Activated CD8-positive, alpha-beta memory T cell treated with anti-CD3 and anti-CD28 coated beads, Interleukin-2, amount 10 ng/mL, durations not matched to agents 7 days and 5 days (primary cell): ENCODE measurements around the gene COPS3. TPM values are rescaled to one million over a fixed set of nuclear protein-coding genes. Genes with fewer than 3 reads are reported as not detected.

Experiments
- ATAC-seq: fragments of 150-1000 bp; cut with Tn5 transposase; one replicate; pipeline ENCODE4 v1.10.0; 2021; ENCODE audit warnings: moderate library complexity
- CTCF ChIA-PET: fragments of 350-600 bp; sonication (Branson Sonifier 250); formaldehyde crosslinking; loops from one replicate; lab custom pipeline; 2021; ENCODE audit warnings: antibody characterized with exemption; lab: Charles Lee
- DNase-seq: peaks from one replicate; pipeline ENCODE4 v3.0.0-alpha.2; 2020
- H3K27ac Mint-ChIP-seq: one replicate; pipeline ENCODE4 v1.8.0; 2021; ENCODE audit warnings: mild to moderate bottlenecking, mixed read lengths
- H3K27me3 Mint-ChIP-seq: one replicate; pipeline ENCODE4 v1.8.0; 2021; ENCODE audit warnings: mixed read lengths
- H3K36me3 Mint-ChIP-seq: one replicate; pipeline ENCODE4 v1.8.0; 2021; ENCODE audit warnings: mild to moderate bottlenecking, mixed read lengths
- H3K4me1 Mint-ChIP-seq: one replicate; pipeline ENCODE4 v1.8.0; 2021; ENCODE audit warnings: mixed read lengths
- H3K4me3 Mint-ChIP-seq: one replicate; pipeline ENCODE4 v1.8.0; 2021; ENCODE audit warnings: mild to moderate bottlenecking, moderate library complexity, mixed read lengths
- H3K9me3 Mint-ChIP-seq: one replicate; pipeline ENCODE4 v1.8.0; 2022; ENCODE audit warnings: low read depth, mixed read lengths
- total RNA-seq, 2 experiments: library from RNA; stranded (reverse); gene quantifications; one replicate each; pipeline ENCODE4 v1.2.3, GENCODE V29; 2021

COPS3 gene
- 100 to 1,000 TPM in 1 of 2 experiments, 10 to 100 TPM in 1; 93.9 to 125 TPM for total RNA-seq

GRCh38 chr17:17280613-17281549 lies at the start of gene COPS3:
Gene COPS3 (minus strand): TSS chr17:17281246. CDS start chr17:17281186, 60 bp downstream.
- Mint-ChIP-seq H3K4me3 (peak within 1 kb of the TSS; percentile 94), H3K4me1 (peaks cover 36% of the 10 kb centered on the region), H3K36me3 (peaks cover 2% of the 10 kb centered on the region), H3K27ac (peak within 1 kb of the TSS; percentile 93), H3K9me3 (no peaks in the 10 kb centered on the region), H3K27me3 (no peaks in the 10 kb centered on the region)
- DNase-seq (peak; percentile 99), ATAC-seq (peak; percentile 96)
- CTCF ChIA-PET, result interaction anchor here (0.6 to 2.7 kb wide), 10 partner anchors 8 to 139 kb away, joined by 3 to 24 read pairs (median 4); no protein-coding TSS in a partner anchor

GRCh38 chr17:17328251-17328650 lies 47.2 kb upstream of the COPS3 start:
- H3K4me1 Mint-ChIP-seq, result no peaks in the 10 kb centered on the region
- no peaks in the 10 kb centered on the region for H3K9me3 Mint-ChIP-seq
- DNase-seq (no peak), ATAC-seq (no peak)
- no peaks in the 10 kb centered on the region for H3K36me3 Mint-ChIP-seq
- CTCF ChIA-PET, result no interaction called here
- H3K27me3 Mint-ChIP-seq, result no peaks in the 10 kb centered on the region
- no peak overlapping the region for H3K27ac Mint-ChIP-seq
- H3K4me3 Mint-ChIP-seq, result no peak overlapping the region

DNA sequence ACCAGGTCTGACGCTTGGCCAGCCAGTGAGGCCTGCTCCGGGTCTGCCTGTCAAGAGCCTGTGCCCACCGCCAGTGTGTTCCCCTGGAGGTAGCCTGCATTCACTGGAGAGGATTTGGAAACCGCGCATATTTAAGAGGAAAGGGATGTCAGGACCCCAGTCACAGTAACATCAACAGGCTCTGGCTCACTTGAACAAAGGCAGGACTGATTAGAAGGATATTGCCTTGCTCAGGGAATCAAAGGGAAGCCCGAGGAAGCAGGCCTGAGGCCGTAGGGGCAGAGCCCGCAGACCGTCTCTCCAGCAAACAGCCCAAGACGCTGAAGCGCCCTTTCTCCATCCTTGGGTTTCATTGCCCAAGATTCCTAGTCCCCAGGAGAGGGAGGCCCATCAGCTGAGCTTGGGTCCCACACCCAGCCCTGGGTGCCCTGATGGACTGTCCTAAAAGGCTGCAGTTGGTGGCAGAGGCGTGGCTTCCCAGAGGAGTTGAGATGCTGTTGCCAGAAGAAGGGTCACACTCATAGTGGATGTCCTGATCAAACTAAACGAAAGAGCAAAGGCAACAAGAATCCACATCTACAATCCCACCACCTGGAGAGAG lies 45.3 kb upstream of the COPS3 start:
- no peak for DNase-seq
- no peaks in the 10 kb centered on the region for H3K27me3 Mint-ChIP-seq
- H3K27ac Mint-ChIP-seq, result no peak overlapping the region
- no peak overlapping the region for H3K4me3 Mint-ChIP-seq
- CTCF ChIA-PET, result no interaction called here
- H3K36me3 Mint-ChIP-seq, result no peaks in the 10 kb centered on the region
- no peak for ATAC-seq
- H3K4me1 Mint-ChIP-seq, result no peaks in the 10 kb centered on the region
- no peaks in the 10 kb centered on the region for H3K9me3 Mint-ChIP-seq

- Mint-ChIP-seq H3K4me1 (no peaks in the 10 kb centered on the region), H3K36me3 (no peaks in the 10 kb centered on the region), H3K9me3 (no peaks in the 10 kb centered on the region), H3K4me3 (no peak overlapping the region), H3K27ac (no peak overlapping the region), H3K27me3 (no peaks in the 10 kb centered on the region)
- CTCF ChIA-PET, result no interaction called here
- no peak for ATAC-seq
- no peak for DNase-seq
Measured at GRCh38 chr17:17325816-17326215, 44.8 kb upstream of the COPS3 start.

- no peaks in the 10 kb centered on the region for H3K9me3 Mint-ChIP-seq
- no peak for DNase-seq
- CTCF ChIA-PET, result no interaction called here
- H3K27ac Mint-ChIP-seq, result no peak overlapping the region
- H3K27me3 Mint-ChIP-seq, result no peaks in the 10 kb centered on the region
- H3K36me3 Mint-ChIP-seq, result no peaks in the 10 kb centered on the region
- no peaks in the 10 kb centered on the region for H3K4me1 Mint-ChIP-seq
- no peak overlapping the region for H3K4me3 Mint-ChIP-seq
- ATAC-seq, result no peak
Measured at GRCh38 chr17:17325228-17325627, 44.2 kb upstream of the COPS3 start.

- Mint-ChIP-seq H3K27ac (no peak overlapping the region), H3K4me3 (no peak overlapping the region), H3K36me3 (no peaks in the 10 kb centered on the region), H3K27me3 (no peaks in the 10 kb centered on the region), H3K4me1 (no peaks in the 10 kb centered on the region), H3K9me3 (no peaks in the 10 kb centered on the region)
- ATAC-seq (no peak), DNase-seq (no peak)
- CTCF ChIA-PET, result no interaction called here
Measured at GRCh38 chr17:17324616-17325015, 43.6 kb upstream of the COPS3 start.

DNA sequence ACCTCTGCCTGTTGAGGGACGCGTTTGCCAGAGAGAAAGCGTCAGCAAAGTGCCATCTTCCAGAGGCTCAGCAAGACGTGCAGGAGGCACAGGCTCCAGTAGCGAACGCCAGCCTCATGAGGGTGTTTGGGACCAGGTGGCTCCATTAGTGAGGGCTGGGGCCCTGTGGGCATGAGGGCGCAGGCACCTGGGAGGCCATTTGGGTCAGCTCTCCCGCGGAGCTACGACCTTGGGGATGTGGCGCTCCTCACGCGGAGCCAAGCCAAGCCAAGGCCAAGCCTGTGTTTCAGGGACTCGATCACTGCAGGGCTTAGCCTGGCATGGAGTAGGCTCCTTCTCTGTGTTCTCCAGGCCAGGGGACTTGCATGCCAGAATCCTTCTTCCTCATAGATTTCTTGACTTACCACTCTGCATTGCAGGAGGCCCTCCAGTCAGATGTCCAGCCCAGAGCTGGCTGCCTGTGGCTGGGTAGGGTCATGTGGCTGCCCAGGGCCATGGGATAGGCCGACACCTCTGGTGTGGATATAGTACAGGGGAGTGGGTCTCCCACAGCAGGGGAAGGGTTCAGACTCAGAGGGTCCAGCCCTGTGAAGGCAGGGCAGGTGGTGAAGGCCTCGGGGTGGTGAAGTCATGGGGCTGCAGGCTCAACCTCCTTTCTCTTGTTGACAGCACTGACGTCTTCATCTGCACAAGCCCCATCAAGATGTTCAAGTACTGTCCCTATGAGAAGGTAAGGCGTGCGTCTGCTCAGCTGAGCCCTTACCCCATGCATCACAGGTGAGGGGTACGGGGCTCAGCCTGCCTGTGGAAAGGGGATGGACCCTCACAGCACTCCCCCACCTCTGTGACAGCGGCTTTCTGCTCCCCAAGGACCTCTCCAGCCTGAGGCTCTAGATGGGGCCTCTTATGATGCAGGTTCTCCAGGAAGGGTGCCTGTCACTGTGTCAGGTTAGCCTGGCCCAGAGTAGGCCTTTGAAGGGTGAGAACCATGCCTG lies 41.8 kb upstream of the COPS3 start:
- Mint-ChIP-seq H3K27ac (no peak overlapping the region), H3K36me3 (no peaks in the 10 kb centered on the region), H3K9me3 (no peaks in the 10 kb centered on the region), H3K4me1 (no peaks in the 10 kb centered on the region), H3K4me3 (no peak overlapping the region), H3K27me3 (no peaks in the 10 kb centered on the region)
- CTCF ChIA-PET, result no interaction called here
- DNase-seq, result no peak
- ATAC-seq, result no peak

- Mint-ChIP-seq H3K27ac (no peak overlapping the region), H3K36me3 (no peaks in the 10 kb centered on the region), H3K9me3 (no peaks in the 10 kb centered on the region), H3K4me1 (no peaks in the 10 kb centered on the region), H3K4me3 (no peak overlapping the region), H3K27me3 (no peaks in the 10 kb centered on the region)
- CTCF ChIA-PET, result no interaction called here
- no peak for DNase-seq
- no peak for ATAC-seq
Measured at GRCh38 chr17:17321356-17322025, 40.4 kb upstream of the COPS3 start.

DNA sequence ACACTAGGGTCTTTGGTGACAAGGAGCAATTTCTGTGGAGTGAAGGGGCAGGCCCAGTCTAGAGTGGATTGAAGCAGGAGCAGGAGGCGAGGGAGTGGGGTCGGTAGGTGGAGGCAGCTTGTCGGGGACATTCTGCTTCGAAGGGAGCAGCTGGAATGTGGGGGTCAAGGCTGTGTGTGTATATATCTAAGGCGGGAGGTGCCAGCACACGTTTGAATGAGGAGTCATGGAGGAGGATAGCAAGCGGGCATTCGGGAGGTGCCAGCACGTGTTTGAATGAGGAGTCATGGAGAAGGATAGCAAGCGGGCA lies 39.8 kb upstream of the COPS3 start:
- Mint-ChIP-seq H3K36me3 (no peaks in the 10 kb centered on the region), H3K9me3 (no peaks in the 10 kb centered on the region), H3K27me3 (no peaks in the 10 kb centered on the region), H3K27ac (no peak overlapping the region), H3K4me1 (no peaks in the 10 kb centered on the region), H3K4me3 (no peak overlapping the region)
- ATAC-seq, result no peak
- CTCF ChIA-PET, result no interaction called here
- DNase-seq, result no peak

- no peak for DNase-seq
- Mint-ChIP-seq H3K27me3 (no peaks in the 10 kb centered on the region), H3K27ac (no peak overlapping the region), H3K4me1 (no peaks in the 10 kb centered on the region), H3K9me3 (no peaks in the 10 kb centered on the region), H3K36me3 (no peaks in the 10 kb centered on the region), H3K4me3 (no peak overlapping the region)
- CTCF ChIA-PET, result no interaction called here
- ATAC-seq, result no peak
Measured at GRCh38 chr17:17320188-17320910, 39.3 kb upstream of the COPS3 start.

DNA sequence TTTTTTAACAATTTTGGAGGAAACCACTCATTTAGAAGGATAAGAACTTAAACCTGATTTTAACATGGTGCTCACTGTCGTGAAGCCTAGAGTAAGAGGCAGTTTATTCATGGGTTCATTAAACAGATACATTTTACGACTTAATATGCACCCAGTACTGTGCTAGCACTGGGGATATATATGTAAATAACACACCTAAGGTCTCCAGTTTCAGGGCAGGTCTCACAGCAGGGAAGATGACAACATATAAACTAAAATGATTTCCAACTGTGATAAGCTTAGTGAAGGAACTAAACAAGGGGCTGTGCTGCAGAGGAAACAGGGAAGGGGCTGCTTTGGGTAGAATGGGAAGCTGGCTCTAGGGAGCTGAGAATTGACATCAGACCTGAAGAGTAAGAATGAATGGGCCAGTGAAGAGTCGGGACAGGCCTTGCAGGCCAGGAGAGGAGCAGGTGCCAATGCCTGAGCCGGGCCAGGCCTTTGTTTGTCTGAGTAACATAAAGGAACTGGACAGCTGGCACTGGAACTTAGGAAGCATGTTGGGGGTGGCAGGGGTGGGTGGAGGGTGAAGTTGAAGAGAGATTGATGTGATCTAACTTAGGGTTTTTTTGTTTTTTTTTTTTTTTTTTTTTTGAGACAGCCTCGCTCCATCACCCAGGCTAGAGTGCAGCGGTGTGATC lies 34.2 kb upstream of the COPS3 start:
- Mint-ChIP-seq H3K36me3 (peaks cover 4% of the 10 kb centered on the region), H3K9me3 (no peaks in the 10 kb centered on the region), H3K4me1 (peaks cover 6% of the 10 kb centered on the region), H3K4me3 (no peak overlapping the region), H3K27ac (no peak overlapping the region), H3K27me3 (no peaks in the 10 kb centered on the region)
- CTCF ChIA-PET, result interaction anchor here (0.7 to 1.2 kb wide), 4 partner anchors 9 to 181 kb away, joined by 3 to 6 read pairs (median 4); partner anchors contain the start of gene RASD1
- DNase-seq, result no peak
- no peak for ATAC-seq
